HepG2 (cell line): Measurements from ENCODE around the gene NEU4. TPM values are rescaled to one million over a fixed set of nuclear protein-coding genes. Genes with fewer than 3 reads are reported as not detected.

Source experiments
- DMTF1 ChIP-seq: sonication (generic); formaldehyde crosslinking; IDR thresholded peaks from 2 replicates; pipeline ENCODE4 v1.4.0; 2020; ENCODE audit warnings: mild to moderate bottlenecking, missing genetic modification reagents
- DPF2 ChIP-seq: sonication (generic); formaldehyde crosslinking; IDR thresholded peaks from 2 replicates; pipeline ENCODE4 v1.4.0; 2020; ENCODE audit warnings: mild to moderate bottlenecking, low read depth, missing genetic modification reagents, borderline replicate concordance
- ETV6 ChIP-seq: sonication (generic); formaldehyde crosslinking; conservative IDR thresholded peaks from 2 replicates; pipeline ENCODE4 v1.4.0; 2020; ENCODE audit warnings: missing genetic modification reagents
- IKZF5 ChIP-seq: IDR thresholded peaks from 2 replicates; pipeline ENCODE4 v1.6.1; 2018; ENCODE audit warnings: missing genetic modification reagents, mild to moderate bottlenecking, missing compliant biosample characterization
- JARID2 ChIP-seq: sonication (generic); formaldehyde crosslinking; IDR thresholded peaks from 2 replicates; pipeline ENCODE4 v1.8.1; 2023; ENCODE audit warnings: missing genetic modification reagents, inconsistent platforms; ENCODE audit not compliant: insufficient replicate concordance
- MBNL3 ChIP-seq: fragments of 250-450 bp; sonication (Bioruptor Pico); conservative IDR thresholded peaks from 2 replicates; pipeline ENCODE4 v1.8.0; 2022; ENCODE audit warnings: mild to moderate bottlenecking, inconsistent platforms
- MLXIP ChIP-seq: sonication (generic); formaldehyde crosslinking; IDR thresholded peaks from 2 replicates; pipeline ENCODE4 v1.9.0; 2021; ENCODE audit warnings: missing genetic modification reagents, borderline replicate concordance
- NFATC3 ChIP-seq: sonication (generic); formaldehyde crosslinking; IDR thresholded peaks from 2 replicates; pipeline ENCODE4 v1.5.1; 2020; ENCODE audit warnings: mild to moderate bottlenecking, missing genetic modification reagents
- NR3C1 ChIP-seq: sonication (generic); formaldehyde crosslinking; IDR thresholded peaks from 2 replicates; pipeline ENCODE4 v1.4.0; 2020; ENCODE audit warnings: missing genetic modification reagents
- PBX3 ChIP-seq: sonication (generic); formaldehyde crosslinking; IDR thresholded peaks from 2 replicates; pipeline ENCODE4 v1.8.1; 2023; ENCODE audit warnings: missing genetic modification reagents, inconsistent platforms, borderline replicate concordance
- RBFOX2 ChIP-seq: fragments of 200-400 bp; formaldehyde crosslinking; IDR thresholded peaks from 2 replicates; pipeline ENCODE4 v1.6.1; 2017; ENCODE audit warnings: low read depth, mild to moderate bottlenecking, low read length
- RFXANK ChIP-seq: IDR thresholded peaks from 2 replicates; pipeline ENCODE4 v1.6.1; 2016
- ZC3H13 ChIP-seq: sonication (generic); formaldehyde crosslinking; IDR thresholded peaks from 2 replicates; pipeline ENCODE4 v1.8.1; 2023; ENCODE audit warnings: mild to moderate bottlenecking, missing genetic modification reagents, moderate library complexity
- ZKSCAN1 ChIP-seq: fragments of 150-350 bp; IDR thresholded peaks from 2 replicates; pipeline ENCODE4 v1.6.1; 2014; ENCODE audit warnings: low read length
- ZNF124 ChIP-seq: sonication (generic); formaldehyde crosslinking; IDR thresholded peaks from 2 replicates; pipeline ENCODE4 v1.4.0; 2020; ENCODE audit warnings: missing genetic modification reagents
- ZNF468 ChIP-seq: sonication (generic); formaldehyde crosslinking; IDR thresholded peaks from 2 replicates; pipeline ENCODE4 v1.8.0; 2022; ENCODE audit warnings: mild to moderate bottlenecking, moderate library complexity, missing genetic modification reagents
- ZNF484 ChIP-seq: sonication (generic); formaldehyde crosslinking; IDR thresholded peaks from 2 replicates; pipeline ENCODE4 v1.5.1; 2020; ENCODE audit warnings: mild to moderate bottlenecking, low read depth, missing genetic modification reagents, borderline replicate concordance
- ZNF879 ChIP-seq: sonication (generic); formaldehyde crosslinking; IDR thresholded peaks from 2 replicates; pipeline ENCODE4 v1.8.1; 2023; ENCODE audit warnings: missing genetic modification reagents
- polyA plus RNA-seq, 8 experiments: library from polyadenylated mRNA; depleted of rRNA in 3 of 8; stranded (reverse) in 7 of 8; unstranded in 1 of 8; fragments of >200 nt; fragmentation: Illumina TruSeq in 4 of 8; extraction: Trizol in 4 of 8; gene quantifications; 2 replicates each; pipeline versions ENCODE4 v1.2.1 to v1.2.3, GENCODE V29; 2011 to 2016; ENCODE audit warnings: low read depth in 4 of 8, missing spikeins in 1 of 8, mixed read lengths in 1 of 8; ENCODE audit not compliant: insufficient read depth in 1 of 8
- total RNA-seq, 5 experiments: library from RNA; depleted of rRNA; stranded (reverse); fragments of >200 nt; fragmentation: Illumina TruSeq; extraction: Trizol; gene quantifications; 2 replicates each; pipeline ENCODE4 v1.2.3, GENCODE V29; 2016; ENCODE audit warnings: low read depth in 1 of 5

Gene NEU4
- total and polyA plus RNA-seq, 2 of the 13 experiments (the other 11 are each of a cell fraction or from before 2014, with no cell fraction given), result 53.5 to 107 TPM

GRCh38 chr2:241770185-241770935 is 38.6 kb upstream of the NEU4 start (continued):
- peak; percentile 69 for TF ChIP-seq JARID2 (CRISPR knock-in tag)
- TF ChIP-seq MBNL3, result no peak
- peak; percentile 71 for TF ChIP-seq ZKSCAN1
- TF ChIP-seq DPF2, result no peak; the same call in none of the 2 replicates
- peak; percentile 94 for TF ChIP-seq RFXANK (CRISPR knock-in tag)
- peak; percentile 95 for TF ChIP-seq IKZF5
- no peak; the same call in 1 of the 2 replicates for TF ChIP-seq ZNF468 (CRISPR knock-in tag)
- TF ChIP-seq ZC3H13 (CRISPR knock-in tag), result peak; percentile 99
- peak; percentile 87 for TF ChIP-seq ETV6 (CRISPR knock-in tag)
- peak; percentile 9; the same call in 1 of the 2 replicates for TF ChIP-seq PBX3 (CRISPR knock-in tag)
- no peak for TF ChIP-seq DMTF1 (CRISPR knock-in tag)
- TF ChIP-seq NR3C1 (CRISPR knock-in tag), result no peak
- TF ChIP-seq NFATC3 (CRISPR knock-in tag), result no peak
- peak; percentile 94 for TF ChIP-seq RBFOX2
- TF ChIP-seq ZNF484 (CRISPR knock-in tag), result 0 out of 2 replicates have a peak, but pooled peaks have one; percentile 33
- peak; percentile 99 for TF ChIP-seq ZNF124 (CRISPR knock-in tag)
- TF ChIP-seq ZNF879 (CRISPR knock-in tag), result no peak; the same call in 1 of the 2 replicates
- TF ChIP-seq MLXIP (CRISPR knock-in tag), result peak; percentile 35; the same call in 1 of the 2 replicates
